Embryonic facial prominence (tissue), 1 donor: ENCODE results near the gene ANGEL1.

Experiments
- DNase-seq: peaks from one replicate; pipeline ENCODE4 v3.0.0-alpha.2; 2016; ENCODE audit errors: extremely low spot score

ANGEL1 gene

GRCh38 chr14:76779221-76780057 lies 33.2 kb downstream of the ANGEL1 start:
- no peak for DNase-seq

DNA sequence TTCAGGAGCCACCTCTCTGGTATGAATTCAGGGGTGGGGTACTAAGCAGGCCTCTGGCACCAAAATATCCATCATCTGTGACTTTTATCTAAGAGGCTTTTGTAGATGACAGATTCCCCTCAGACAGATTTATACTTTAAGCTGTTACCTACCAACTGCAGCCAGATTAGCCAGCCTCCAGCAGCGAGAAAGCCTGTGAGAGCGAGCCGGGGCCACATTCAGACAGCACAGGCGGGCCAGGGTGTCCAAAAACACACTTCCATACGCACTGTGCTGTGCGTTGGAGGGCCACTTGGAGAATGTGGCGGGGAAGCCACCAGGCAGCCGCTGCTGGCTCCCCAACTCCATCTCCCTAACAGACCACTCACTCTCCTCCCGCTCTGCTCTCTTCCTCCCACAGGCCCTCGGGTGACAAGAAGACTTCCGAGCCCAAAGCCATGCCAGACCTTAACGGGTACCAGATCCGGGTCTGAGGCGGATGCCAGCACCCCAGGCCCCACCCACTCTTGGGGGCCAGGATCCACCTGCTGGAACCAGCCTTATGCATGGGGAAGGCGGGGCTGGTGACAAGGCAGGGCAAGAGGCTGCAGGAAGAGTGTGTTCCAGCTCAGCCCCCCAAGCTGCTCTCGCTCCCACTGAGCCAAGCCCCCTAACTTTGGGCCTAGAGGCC lies 34.0 kb downstream of the ANGEL1 start:
- DNase-seq, result no peak

DNA sequence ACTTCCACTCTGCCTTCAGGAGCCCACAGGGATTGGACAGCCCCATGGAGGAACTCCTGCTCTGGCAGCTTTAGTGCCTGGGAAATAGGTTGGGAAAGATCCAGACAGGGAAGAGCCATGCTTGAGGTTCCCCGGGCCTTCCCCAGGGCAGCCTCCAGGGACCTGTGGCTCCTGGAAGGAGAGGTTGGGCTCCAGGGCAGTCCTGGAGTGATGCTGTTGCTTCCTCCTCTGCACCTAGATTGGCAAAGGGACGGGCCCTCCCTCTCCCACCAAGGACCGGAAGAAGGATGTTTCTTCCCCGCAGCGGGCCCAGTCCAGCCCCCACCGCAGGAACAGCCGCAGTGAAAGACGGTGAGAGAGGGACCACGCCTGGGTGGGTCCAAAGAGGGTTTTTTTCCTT lies 35.0 kb downstream of the ANGEL1 start:
- no peak for DNase-seq

DNA sequence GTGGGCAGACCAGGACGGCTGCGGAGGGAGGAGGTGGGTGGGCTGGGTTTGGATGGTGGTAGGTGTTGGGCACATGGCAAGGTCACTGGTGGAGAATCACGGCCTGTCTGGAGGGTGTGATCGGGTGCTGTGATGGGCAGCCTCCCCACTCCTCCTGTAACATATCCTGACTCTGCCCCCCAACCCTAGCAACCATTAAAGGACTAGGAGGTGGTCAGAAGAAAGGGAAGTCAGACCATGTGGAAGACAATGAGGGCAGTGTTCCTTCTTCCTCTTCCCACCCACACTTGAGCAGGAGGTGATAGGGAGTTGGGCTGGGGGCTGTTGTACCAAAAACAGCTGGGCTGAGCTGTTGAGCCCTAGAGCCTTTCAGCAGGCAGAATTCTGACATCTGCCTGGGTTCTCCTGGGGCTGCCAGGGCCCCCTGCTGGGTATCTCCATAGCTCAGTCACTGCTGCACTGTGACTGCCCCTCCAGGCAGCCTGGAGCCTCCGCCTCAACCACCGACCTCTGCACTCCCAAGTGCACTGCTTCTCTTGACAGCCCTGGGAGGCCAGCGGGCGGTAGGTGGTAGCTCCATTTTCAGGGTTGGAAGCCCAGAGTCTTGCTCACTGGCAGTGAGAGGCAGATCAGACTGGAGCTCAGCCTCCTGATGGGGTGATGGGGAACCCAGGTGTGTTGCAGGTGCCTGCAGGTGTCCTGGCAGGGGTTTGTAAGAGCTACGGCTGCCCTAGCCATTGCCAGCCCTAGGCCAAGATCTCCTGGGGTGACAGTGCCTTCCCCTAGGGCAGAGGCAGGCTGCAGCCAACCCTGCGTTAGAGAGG lies 36.0 kb downstream of the ANGEL1 start:
- DNase-seq, result no peak

DNA sequence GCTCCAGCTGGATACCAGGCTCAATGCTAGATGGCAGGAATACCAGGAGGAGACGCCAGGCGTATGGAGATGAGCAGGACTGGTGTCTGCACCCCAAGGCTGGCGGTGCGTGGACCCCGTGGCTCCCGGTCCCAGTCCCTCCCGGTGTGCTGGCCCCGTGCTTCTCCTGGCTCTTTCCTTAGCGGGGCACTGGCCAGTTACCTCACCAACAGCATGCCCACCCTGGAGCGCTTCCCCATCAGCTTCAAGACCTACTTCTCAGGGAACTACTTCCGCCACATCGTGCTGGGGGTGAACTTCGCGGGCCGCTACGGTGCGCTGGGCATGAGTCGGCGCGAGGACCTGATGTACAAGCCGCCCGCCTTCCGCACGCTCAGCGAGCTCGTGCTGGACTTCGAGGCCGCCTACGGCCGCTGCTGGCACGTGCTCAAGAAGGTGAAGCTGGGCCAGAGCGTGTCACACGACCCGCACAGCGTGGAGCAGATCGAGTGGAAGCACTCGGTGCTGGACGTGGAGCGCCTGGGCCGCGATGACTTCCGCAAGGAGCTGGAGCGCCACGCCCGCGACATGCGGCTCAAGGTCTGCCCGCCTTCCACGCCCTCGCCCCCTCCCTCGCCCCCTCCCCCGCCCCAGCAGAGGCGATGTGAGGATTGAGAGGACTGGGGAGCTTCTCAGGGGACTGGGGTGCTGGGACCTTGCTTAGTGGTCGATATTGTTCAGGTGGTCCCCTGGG lies 36.8 kb downstream of the ANGEL1 start:
- DNase-seq, result no peak

DNA sequence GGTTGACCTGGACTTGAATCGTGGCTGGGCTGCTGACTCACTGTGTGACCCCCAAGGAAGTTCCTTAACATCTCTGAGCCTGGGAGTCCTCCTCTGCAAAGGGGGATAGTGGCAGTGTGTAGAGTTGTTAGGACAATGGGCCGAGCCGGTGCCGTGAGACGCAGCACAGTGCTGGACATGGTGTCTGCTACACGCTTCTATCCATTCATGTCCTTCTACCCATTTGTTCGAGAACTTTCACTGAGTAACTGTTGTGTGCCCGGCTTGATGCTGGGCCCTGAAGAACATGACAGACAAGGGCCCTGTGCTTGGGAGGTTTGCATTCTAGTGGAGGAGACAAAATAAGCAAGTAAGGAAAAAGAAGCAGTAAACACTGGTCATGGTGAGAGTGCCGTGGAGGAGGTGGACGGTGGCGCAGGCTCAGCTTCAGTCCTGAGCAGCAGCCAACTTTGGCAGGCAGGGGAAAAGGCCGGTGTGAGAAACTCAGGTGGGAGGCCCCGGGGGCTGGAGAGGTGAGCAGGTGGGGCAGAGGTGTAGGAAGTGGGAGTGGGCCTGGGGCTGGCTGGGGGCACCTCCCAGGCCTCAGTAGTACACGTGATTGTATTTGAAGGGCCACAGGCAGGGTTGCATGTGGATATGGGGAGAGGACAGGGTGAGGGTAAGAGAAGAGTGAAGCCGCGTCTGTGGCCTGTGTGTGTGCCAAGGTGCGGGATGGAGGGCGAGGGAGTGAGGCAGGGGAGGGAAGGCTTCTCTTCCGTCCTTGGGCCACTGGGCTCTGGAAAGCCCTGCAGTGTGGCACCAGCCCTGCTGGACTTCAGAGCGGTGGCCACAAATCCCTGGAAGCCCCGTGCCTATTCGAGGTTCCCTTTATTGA lies 37.6 kb downstream of the ANGEL1 start:
- no peak for DNase-seq

DNA sequence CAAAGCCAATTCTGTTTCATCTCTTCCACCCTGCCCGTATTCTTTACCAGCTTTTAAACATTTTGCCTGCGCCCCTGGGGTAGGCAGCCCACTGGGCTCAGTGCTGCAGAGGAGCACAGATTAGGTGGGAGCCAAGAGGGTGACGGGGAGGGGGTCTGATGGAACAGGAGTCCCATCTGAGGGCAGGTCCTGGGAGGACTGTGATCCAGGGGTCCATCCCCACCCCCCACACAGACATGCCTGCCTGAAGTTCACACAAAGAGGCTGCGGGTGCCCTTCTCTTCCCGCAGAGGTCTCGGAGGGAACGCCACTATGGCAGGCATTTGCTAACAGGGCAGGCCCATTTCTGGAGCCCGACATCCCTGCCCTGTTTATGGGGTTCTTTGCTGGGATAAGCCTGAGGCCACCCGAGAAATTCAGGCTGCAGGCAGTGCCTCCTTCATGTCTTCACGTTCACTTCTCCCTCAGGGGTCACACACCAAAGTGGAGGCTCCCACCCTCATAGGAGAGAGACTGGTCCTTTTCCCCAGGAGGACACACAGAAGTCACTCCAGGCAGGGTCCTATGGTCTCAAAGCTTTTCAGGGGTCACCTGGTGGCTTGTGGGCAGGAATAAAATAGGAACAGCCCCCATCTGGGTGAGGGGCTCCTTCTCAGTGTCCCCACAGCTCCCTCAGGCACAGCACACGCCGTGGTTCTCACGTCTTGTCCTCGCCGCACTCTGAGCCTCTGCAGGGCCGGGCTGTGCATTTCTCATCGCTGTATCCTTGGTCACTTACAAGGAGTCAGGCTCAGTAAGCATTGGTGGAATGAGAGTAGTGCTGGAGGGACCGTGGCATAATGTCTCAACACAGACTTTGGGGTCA lies 38.5 kb downstream of the ANGEL1 start:
- DNase-seq, result no peak

GRCh38 chr14:76773188-76773885 lies 39.3 kb downstream of the ANGEL1 start:
- no peak for DNase-seq

- DNase-seq, result no peak
Measured at GRCh38 chr14:76772300-76773187, 40.1 kb downstream of the ANGEL1 start.

DNA sequence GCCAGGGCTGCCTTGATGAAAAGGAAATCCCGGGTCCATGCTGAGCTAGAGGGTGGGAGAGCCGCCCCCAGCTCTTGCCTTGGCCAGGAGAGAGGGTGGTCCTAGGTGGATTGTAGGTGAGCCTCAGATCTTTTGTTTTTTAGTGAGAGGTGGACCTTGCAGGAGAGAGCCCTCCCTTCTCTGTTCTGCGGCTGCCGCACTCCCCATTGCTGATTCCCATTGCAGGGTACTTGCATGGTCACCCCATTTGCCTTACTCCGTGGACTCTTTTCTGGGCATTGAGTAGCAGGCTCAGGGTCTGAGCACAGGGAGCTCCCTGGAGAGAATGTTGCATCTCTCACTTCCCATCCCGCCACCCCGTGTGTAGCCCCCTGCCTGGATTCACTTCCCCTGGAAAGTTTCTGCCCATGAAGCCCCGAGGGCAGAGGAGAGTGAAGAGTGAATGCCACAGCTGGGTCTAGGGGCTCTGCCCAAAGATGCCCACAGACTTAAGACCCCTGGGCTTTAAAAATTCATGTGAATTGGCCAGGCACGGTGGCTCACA lies 41.2 kb downstream of the ANGEL1 start:
- no peak for DNase-seq

DNA sequence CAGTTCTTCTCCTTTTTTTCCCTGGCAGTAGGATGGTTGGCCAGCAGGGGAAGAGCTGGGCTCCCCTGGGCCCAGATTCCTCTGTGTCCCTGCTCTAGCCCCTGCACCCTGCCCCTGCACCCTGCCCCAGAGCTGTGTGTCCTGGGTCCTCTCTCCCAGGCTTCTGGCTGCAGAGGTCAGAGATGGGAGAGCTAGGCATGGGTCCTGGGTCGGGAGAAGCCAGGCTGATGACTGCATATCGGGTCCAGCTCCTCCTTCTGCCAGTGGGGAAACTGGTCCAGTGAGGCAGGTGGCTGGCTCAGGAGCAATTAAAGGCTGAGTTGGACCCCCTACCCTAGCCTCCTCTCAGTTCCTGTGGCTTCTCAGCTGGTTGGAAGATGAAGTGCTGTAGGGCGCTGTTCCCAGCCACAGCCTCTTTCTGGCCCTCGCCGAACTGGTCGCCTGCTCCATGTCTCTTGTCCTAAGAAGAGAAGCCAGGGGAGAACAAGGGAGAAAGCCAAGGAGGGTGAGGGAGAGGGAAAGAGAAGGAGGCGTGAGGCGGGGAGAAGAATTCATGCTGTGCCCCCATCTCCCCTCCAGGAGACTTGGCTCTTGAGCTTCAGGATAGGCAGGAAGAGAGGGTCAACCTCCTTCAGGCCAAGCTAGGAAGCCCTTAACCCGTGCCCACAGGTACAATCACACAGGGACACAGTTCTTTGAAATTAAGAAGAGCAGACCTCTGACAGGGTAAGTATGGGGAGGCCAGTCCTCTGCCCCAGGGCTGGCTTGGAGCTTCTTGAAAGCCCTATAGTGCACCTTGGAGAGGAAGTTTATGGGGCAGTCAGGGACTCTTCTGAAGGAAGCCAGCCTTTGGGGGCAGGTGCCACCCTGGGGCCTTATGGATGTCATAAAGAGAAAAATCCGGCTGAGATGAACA lies 41.9 kb downstream of the ANGEL1 start:
- DNase-seq, result no peak

DNA sequence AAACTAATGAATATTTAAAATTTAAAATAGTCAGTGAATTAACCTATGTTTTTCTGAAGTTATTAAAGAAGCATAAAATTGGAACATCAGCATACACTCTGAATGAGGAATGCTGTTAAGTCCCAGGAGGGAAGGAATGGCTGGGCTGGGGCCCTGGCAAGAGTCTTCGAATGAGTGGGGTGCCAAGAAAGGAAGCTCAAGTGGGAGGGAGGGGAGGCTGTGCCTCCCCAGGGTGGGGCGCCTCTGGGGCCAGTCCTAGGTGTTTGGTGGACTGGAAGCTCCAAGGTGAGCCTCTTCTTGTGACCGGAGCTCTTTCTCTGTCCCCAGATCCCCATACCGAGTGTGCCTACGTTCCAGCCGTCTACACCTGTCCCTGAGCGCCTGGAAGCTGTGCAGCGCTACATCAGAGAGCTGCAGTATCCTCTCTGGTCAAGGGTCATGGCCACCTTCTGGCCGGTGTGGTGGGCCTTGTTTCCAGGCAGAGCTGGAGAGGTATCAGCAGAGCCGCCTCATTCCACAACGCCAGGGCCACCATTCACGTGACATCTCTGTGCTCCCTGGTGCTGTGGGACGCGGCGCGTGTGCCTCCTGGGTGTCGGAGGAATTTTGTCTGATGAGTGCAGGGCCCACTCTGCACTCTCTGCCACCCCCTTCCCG lies 42.9 kb downstream of the ANGEL1 start:
- no peak for DNase-seq

- DNase-seq, result no peak
Measured at GRCh38 chr14:76768671-76769500, 43.8 kb downstream of the ANGEL1 start.

DNA sequence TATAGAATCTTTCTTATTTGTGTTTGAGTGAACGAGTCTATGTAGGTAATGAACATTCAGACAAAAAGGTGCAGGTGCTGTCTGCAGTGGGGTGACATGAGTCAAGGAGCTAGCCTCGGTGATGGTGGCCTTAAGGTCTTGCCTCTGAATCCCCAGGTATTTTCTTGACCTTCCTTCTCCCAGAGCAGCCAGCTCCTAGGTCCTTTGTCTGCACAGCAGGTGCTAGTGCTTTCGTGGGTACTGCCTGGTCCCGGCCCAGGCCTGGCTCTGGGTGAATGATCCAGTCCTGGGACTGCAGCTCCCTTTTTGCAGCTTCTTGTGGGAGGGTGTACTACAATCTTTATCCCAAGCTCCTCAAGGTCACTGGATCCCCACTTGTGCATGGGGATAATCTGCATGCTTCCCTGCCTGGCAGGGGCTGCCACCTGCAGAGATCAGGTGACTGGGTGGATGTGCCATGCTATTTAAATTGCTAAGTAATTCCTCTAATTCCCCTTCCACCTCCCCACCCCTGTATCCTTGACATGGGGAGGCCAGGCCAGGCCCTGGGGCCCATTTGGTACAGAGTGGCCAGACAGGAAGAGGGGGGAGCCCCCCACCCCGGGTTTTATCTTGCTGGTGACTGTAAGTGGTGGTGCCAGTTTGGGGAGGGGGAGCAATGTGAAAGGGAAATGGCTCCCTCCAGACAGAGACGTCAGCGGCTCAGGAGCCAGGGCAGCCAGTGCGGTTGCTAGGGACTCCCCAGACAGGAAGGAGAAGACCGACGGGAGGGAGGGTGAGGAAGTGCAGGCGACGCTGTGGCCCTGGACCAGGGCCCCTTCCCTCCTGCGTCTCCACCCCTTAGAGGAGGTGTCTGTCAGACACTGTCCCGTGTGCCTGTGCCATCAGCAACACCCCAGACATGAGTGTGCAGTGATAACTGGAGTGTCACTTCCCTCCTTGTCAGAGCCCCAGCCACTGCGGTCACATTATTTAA lies 44.7 kb downstream of the ANGEL1 start:
- DNase-seq, result no peak
